ENCODE data around the gene PPP6C. TPM values are rescaled to one million over a fixed set of nuclear protein-coding genes. Genes with fewer than 3 reads are reported as not detected.
"Not testable (repeated sequence)": the region's sequence is repeated elsewhere in the genome, so short reads cannot be mapped to it uniquely, and the experiment has no call there.

The PPP6C gene
- total RNA-seq, 4 donors from 2014 or later, result 18.0 to 31.3 (median 26.6) TPM

- DNase-seq, result no peak
- intact Hi-C loops (cut with DNase I), result no loop called here
- Histone ChIP-seq H3K4me3 (no peak overlapping the region), H3K27ac (no peak overlapping the region), H3K27me3 (no peaks in the 10 kb centered on the region), H3K4me1 (peaks cover 0 to 32% (median under 1%) of the 10 kb centered on the region in 3 donors), H3K9me3 (no peaks in the 10 kb centered on the region), H3K36me3 (peaks cover 0 to 12% (median 0%) of the 10 kb centered on the region in 3 donors)
- 79 to 92% methylated on average over 1 of the region's 1 CpG for WGBS, 2 donors
- no peak for TF ChIP-seq CTCF (IDR thresholded peaks at IDR 0.05)
- TF ChIP-seq POLR2A (IDR thresholded peaks at IDR 0.05), result no peak
These were observed 11.7 kb downstream of the PPP6C start for GRCh38 chr9:125177888-125178287.

- DNase-seq, result no peak
- WGBS, 2 donors, result 85 to 86% methylated on average over 3 of the region's 3 CpGs
These were observed 13.0 kb downstream of the PPP6C start for GRCh38 chr9:125176636-125177035.

GRCh38 chr9:125172031-125172755 is 17.4 kb downstream of the PPP6C start:
- Histone ChIP-seq H3K36me3 (peaks cover 0 to 49% (median 0%) of the 10 kb centered on the region in 3 donors), H3K27ac (peak overlapping the region in 1 of 4 donors; percentile 29), H3K9me3 (no peaks in the 10 kb centered on the region), H3K4me1 (peaks cover 0 to 39% (median 5%) of the 10 kb centered on the region in 3 donors), H3K27me3 (no peaks in the 10 kb centered on the region), H3K4me3 (no peak overlapping the region)
- DNase-seq, result no peak
- intact Hi-C loops (cut with DNase I), result no loop called here
- TF ChIP-seq CTCF (IDR thresholded peaks at IDR 0.05) (no peak), POLR2A (IDR thresholded peaks at IDR 0.05) (no peak)
- WGBS, 2 donors, result 26 to 36% methylated on average over 4 to 6 of the region's 6 CpGs

More at GRCh38 chr9:125176636-125177035, 13.0 kb downstream of the PPP6C start:
- H3K4me1 ChIP-seq, result peaks cover 0 to 41% (median 5%) of the 10 kb centered on the region in 3 donors
- H3K36me3 ChIP-seq, result peaks cover 0 to 12% (median 0%) of the 10 kb centered on the region in 3 donors
- H3K9me3 ChIP-seq, result no peaks in the 10 kb centered on the region
- intact Hi-C loops (cut with DNase I), result no loop called here
- no peaks in the 10 kb centered on the region for H3K27me3 ChIP-seq
- H3K4me3 ChIP-seq, result no peak overlapping the region
- H3K27ac ChIP-seq, result peak overlapping the region in 2 of 4 donors; percentile 5 to 44
- no peak for TF ChIP-seq CTCF (IDR thresholded peaks at IDR 0.05)
- TF ChIP-seq POLR2A (IDR thresholded peaks at IDR 0.05), result no peak

GRCh38 chr9:125169895-125170294 is 19.7 kb downstream of the PPP6C start:
- TF ChIP-seq CTCF (IDR thresholded peaks at IDR 0.05) (no peak), POLR2A (IDR thresholded peaks at IDR 0.05) (no peak)
- Histone ChIP-seq H3K9me3 (no peaks in the 10 kb centered on the region), H3K36me3 (peaks cover 0 to 56% (median 0%) of the 10 kb centered on the region in 3 donors), H3K4me1 (peaks cover 0 to 38% (median 5%) of the 10 kb centered on the region in 3 donors), H3K4me3 (no peak overlapping the region), H3K27ac (no peak overlapping the region), H3K27me3 (no peaks in the 10 kb centered on the region)
- intact Hi-C loops (cut with DNase I), result no loop called here
- DNase-seq, result no peak

- Histone ChIP-seq H3K4me1 (peaks cover 0 to 7% (median 0%) of the 10 kb centered on the region in 3 donors), H3K27me3 (no peaks in the 10 kb centered on the region), H3K9me3 (no peaks in the 10 kb centered on the region), H3K4me3 (no peak overlapping the region), H3K36me3 (peaks cover 0 to 60% (median 0%) of the 10 kb centered on the region in 3 donors), H3K27ac (no peak overlapping the region)
- TF ChIP-seq POLR2A (IDR thresholded peaks at IDR 0.05) (no peak), CTCF (IDR thresholded peaks at IDR 0.05) (no peak)
- 89 to 98% methylated on average over 1 to 2 of the region's 2 CpGs for WGBS, 2 donors
- no peak for DNase-seq
- intact Hi-C loops (cut with DNase I), result no loop called here
These were observed 22.8 kb downstream of the PPP6C start for GRCh38 chr9:125166762-125167161.

- H3K27me3 ChIP-seq; H3K9me3 ChIP-seq; DNase-seq; intact Hi-C loops (cut with DNase I); H3K4me3 ChIP-seq; H3K27ac ChIP-seq: not testable (repeated sequence)
- WGBS, 2 donors, result 94 to 98% methylated on average over 6 of the region's 6 CpGs
- Histone ChIP-seq H3K4me1 (peaks cover 0 to 24% (median 0%) of the 10 kb centered on the region in 3 donors), H3K36me3 (peaks cover 0 to 46% (median 0%) of the 10 kb centered on the region in 3 donors)
These were observed 26.7 kb downstream of the PPP6C start for GRCh38 chr9:125162891-125163290.

Measured in esophagus squamous epithelium (tissue), 5 donors.